DND-41 (cell line): ENCODE results near the gene TUB.

Source experiments
- CTCF ChIP-seq: IDR thresholded peaks from 2 replicates; pipeline ENCODE4 v1.5.1; 2012; ENCODE audit warnings: borderline replicate concordance, low read length, moderate library complexity, mild to moderate bottlenecking; ENCODE audit not compliant: poor library complexity, severe bottlenecking; ENCODE audit errors: extremely low read depth
- EZH2 ChIP-seq: IDR thresholded peaks from 3 replicates; pipeline ENCODE4 v1.6.1; 2012; ENCODE audit warnings: borderline replicate concordance, low read depth, mild to moderate bottlenecking, moderate library complexity, low read length, inconsistent platforms; ENCODE audit not compliant: severe bottlenecking

DNA sequence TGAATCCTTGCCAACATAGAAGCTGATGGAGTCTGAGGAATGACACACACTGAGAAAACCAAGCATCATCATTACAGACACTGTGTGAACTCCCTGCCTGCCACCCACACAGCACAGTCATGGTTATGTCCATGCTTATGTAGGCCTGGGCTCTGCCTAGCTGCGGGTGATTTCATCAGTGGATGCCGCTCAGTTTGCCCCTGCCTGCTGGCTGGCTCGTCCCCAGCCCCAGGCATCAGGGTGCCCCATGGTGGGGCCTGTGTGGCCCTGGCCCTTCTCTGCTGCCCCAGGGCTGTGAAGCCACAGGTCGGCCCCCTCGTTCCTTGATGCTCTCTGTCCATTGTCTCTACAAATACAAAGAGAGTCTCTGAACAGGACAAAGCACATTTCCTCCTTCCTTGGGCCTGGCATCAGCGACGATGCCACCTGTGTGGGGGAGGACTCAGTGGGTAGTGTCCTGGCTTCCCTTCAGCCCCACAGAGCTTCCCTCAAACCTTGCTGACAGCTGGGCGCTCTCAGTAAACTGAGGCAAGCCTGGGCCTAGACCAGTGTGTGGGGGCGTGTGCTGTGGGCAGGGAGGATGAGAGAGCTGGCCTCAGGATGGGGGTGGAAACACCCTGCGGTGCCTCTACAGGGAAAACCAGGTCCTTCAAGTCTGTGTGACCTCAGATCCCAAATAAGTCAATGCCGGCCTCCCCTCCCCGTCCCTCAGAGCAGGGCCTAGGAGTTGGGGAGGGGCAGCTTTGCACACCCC is 20.0 kb upstream of the TUB start:
- no peak for TF ChIP-seq EZH2
- no peak for TF ChIP-seq CTCF
